Measurements from ENCODE around the gene GIT2. TPM values are rescaled to one million over a fixed set of nuclear protein-coding genes. Genes with fewer than 3 reads are reported as not detected.

Gene GIT2
- total RNA-seq, 1 experiment from 2014 or later, result 40.0 TPM

DNA sequence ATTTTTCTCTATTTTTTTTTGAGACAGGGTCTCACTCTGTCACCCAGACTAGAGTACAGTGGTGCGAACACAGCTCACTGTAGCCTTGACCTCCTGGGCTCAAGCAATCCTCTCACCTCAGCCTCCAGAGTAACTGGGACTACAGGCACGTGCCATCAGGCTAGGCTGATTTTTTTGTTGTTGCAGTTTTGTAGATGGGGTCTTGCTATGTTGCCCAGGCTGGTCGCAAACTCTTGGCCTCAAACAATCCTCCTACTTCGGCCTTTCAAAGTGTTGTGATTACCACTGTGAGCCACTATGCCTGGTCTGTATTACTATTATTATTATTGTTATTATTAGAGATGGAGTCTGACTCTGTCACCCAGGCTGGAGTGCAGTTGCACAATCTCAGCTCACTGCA, 23.3 kb downstream of the GIT2 start:
- intact Hi-C loops (cut with micrococcal nuclease; ENCODE audit: unreplicated experiment) (no loop called here), in situ Hi-C loops (cut with HindIII; ENCODE audit: low pct_unique_long_range_greater_than_20kb, low sequenced_read_pairs) (no loop called here)
- Histone ChIP-seq H3K4me1 (ENCODE audit: control insufficient read depth, insufficient read depth, low read length) (no peaks in the 10 kb centered on the region), H3K4me3 (ENCODE audit: low read depth in 2 of 2, low read length in 2 of 2) (no peak overlapping the region), H3K27me3 (ENCODE audit: control insufficient read depth, insufficient read depth, low read length) (no peaks in the 10 kb centered on the region), H3K9me3 (ENCODE audit: control insufficient read depth, insufficient read depth, low read depth, low read length) (no peaks in the 10 kb centered on the region), H3K27ac (ENCODE audit: low read length) (no peak overlapping the region), H3K36me3 (ENCODE audit: control insufficient read depth, insufficient read depth, low read length) (peaks cover 3% of the 10 kb centered on the region; the same call in 1 of the 2 replicates)
- no TSS peak for BruUV-seq (replicated peaks)
- ATAC-seq (no peak), DNase-seq (ENCODE audit: low read depth, low spot score) (no peak)
- ChIA-PET CTCF (no interaction called here), POLR2A (interaction anchor here (0.6 kb wide), 1 partner anchor 13 kb away, joined by 5 read pairs; no protein-coding TSS in a partner anchor)
- TF ChIP-seq TCF7L2 (IDR thresholded peaks at IDR 0.05; ENCODE audit: low read depth, low read length) (no peak), POLR2AphosphoS5 (IDR thresholded peaks at IDR 0.05; ENCODE audit: low read depth, low read length) (no peak)
- TF ChIP-seq, protein P1, sequence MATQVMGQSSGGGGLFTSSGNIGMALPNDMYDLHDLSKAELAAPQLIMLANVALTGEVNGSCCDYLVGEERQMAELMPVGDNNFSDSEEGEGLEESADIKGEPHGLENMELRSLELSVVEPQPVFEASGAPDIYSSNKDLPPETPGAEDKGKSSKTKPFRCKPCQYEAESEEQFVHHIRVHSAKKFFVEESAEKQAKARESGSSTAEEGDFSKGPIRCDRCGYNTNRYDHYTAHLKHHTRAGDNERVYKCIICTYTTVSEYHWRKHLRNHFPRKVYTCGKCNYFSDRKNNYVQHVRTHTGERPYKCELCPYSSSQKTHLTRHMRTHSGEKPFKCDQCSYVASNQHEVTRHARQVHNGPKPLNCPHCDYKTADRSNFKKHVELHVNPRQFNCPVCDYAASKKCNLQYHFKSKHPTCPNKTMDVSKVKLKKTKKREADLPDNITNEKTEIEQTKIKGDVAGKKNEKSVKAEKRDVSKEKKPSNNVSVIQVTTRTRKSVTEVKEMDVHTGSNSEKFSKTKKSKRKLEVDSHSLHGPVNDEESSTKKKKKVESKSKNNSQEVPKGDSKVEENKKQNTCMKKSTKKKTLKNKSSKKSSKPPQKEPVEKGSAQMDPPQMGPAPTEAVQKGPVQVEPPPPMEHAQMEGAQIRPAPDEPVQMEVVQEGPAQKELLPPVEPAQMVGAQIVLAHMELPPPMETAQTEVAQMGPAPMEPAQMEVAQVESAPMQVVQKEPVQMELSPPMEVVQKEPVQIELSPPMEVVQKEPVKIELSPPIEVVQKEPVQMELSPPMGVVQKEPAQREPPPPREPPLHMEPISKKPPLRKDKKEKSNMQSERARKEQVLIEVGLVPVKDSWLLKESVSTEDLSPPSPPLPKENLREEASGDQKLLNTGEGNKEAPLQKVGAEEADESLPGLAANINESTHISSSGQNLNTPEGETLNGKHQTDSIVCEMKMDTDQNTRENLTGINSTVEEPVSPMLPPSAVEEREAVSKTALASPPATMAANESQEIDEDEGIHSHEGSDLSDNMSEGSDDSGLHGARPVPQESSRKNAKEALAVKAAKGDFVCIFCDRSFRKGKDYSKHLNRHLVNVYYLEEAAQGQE (IDR thresholded peaks at IDR 0.05; ENCODE audit: insufficient read depth in 1 of 2, low read depth in 2 of 2, low read length in 1 of 2), result no peak

DNA sequence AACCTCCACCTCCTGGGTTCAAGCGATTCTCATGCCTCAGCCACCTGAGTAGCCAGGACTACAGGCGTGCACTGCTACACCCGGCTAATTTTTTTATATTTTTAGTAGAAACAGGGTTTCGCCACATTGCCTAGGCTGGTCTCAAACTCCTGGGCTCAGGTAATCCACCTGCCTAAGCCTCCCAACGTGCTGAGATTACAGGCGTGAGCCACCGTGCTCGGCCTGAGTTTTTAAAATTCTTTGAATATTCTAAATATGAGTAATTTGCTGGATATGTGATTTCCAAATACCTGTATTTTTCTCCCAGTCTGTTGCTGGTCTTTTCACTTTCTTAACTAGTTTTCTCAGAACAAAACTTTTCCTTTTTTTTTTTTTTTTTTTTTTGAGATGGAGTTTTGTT, 27.4 kb downstream of the GIT2 start:
- POLR2A ChIA-PET, result no interaction called here
- TF ChIP-seq POLR2AphosphoS5 (IDR thresholded peaks at IDR 0.05; ENCODE audit: low read depth, low read length), result no peak
- TF ChIP-seq, protein P2, sequence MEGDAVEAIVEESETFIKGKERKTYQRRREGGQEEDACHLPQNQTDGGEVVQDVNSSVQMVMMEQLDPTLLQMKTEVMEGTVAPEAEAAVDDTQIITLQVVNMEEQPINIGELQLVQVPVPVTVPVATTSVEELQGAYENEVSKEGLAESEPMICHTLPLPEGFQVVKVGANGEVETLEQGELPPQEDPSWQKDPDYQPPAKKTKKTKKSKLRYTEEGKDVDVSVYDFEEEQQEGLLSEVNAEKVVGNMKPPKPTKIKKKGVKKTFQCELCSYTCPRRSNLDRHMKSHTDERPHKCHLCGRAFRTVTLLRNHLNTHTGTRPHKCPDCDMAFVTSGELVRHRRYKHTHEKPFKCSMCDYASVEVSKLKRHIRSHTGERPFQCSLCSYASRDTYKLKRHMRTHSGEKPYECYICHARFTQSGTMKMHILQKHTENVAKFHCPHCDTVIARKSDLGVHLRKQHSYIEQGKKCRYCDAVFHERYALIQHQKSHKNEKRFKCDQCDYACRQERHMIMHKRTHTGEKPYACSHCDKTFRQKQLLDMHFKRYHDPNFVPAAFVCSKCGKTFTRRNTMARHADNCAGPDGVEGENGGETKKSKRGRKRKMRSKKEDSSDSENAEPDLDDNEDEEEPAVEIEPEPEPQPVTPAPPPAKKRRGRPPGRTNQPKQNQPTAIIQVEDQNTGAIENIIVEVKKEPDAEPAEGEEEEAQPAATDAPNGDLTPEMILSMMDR (IDR thresholded peaks at IDR 0.05), result no peak
- TF ChIP-seq, protein P1 (IDR thresholded peaks at IDR 0.05; ENCODE audit: insufficient read depth in 1 of 2, low read depth in 2 of 2, low read length in 1 of 2), result no peak
- TF ChIP-seq SIN3A (IDR thresholded peaks at IDR 0.05; ENCODE audit: borderline replicate concordance, insufficient read depth, low read depth, low read length), result no peak
- no peak for TF ChIP-seq TCF7L2 (IDR thresholded peaks at IDR 0.05; ENCODE audit: low read depth, low read length)
- H3K27ac ChIP-seq (ENCODE audit: low read length), result no peak overlapping the region
- peaks cover 3% of the 10 kb centered on the region; the same call in 1 of the 2 replicates for H3K36me3 ChIP-seq (ENCODE audit: control insufficient read depth, insufficient read depth, low read length)
- CTCF ChIA-PET, result no interaction called here
- H3K4me1 ChIP-seq (ENCODE audit: control insufficient read depth, insufficient read depth, low read length), result no peaks in the 10 kb centered on the region
- no peaks in the 10 kb centered on the region for H3K9me3 ChIP-seq (ENCODE audit: control insufficient read depth, insufficient read depth, low read depth, low read length)
- intact Hi-C loops (cut with micrococcal nuclease; ENCODE audit: unreplicated experiment), result no loop called here
- in situ Hi-C loops (cut with HindIII; ENCODE audit: low pct_unique_long_range_greater_than_20kb, low sequenced_read_pairs), result no loop called here
- no peak for DNase-seq (ENCODE audit: low read depth, low spot score)
- H3K27me3 ChIP-seq (ENCODE audit: control insufficient read depth, insufficient read depth, low read length), result no peaks in the 10 kb centered on the region
- no peak for ATAC-seq
- no TSS peak for BruUV-seq (replicated peaks)
- H3K4me3 ChIP-seq (ENCODE audit: low read depth in 2 of 2, low read length in 2 of 2), result no peak overlapping the region

Data from Panc1 (cell line).